ENCODE results near the gene HMX3. TPM values are rescaled to one million over a fixed set of nuclear protein-coding genes. Genes with fewer than 3 reads are reported as not detected.

Gene HMX3
- polyA plus RNA-seq, 1 experiment: not detected

GRCh38 chr10:123102673-123103072 is 33.1 kb upstream of the HMX3 start:
- ChIA-PET CTCF (no interaction called here), POLR2A (no interaction called here)
- no peaks in the 10 kb centered on the region for H3K27me3 ChIP-seq (ENCODE audit: control insufficient read depth, insufficient read depth, low read length)
- no peak overlapping the region for H3K4me3 ChIP-seq (ENCODE audit: low read depth, low read length)
- no peaks in the 10 kb centered on the region for H3K36me3 ChIP-seq (ENCODE audit: control insufficient read depth, insufficient read depth, low read length)
- no peak for DNase-seq (ENCODE audit: low read depth)
- TF ChIP-seq, protein P1, sequence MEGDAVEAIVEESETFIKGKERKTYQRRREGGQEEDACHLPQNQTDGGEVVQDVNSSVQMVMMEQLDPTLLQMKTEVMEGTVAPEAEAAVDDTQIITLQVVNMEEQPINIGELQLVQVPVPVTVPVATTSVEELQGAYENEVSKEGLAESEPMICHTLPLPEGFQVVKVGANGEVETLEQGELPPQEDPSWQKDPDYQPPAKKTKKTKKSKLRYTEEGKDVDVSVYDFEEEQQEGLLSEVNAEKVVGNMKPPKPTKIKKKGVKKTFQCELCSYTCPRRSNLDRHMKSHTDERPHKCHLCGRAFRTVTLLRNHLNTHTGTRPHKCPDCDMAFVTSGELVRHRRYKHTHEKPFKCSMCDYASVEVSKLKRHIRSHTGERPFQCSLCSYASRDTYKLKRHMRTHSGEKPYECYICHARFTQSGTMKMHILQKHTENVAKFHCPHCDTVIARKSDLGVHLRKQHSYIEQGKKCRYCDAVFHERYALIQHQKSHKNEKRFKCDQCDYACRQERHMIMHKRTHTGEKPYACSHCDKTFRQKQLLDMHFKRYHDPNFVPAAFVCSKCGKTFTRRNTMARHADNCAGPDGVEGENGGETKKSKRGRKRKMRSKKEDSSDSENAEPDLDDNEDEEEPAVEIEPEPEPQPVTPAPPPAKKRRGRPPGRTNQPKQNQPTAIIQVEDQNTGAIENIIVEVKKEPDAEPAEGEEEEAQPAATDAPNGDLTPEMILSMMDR (IDR thresholded peaks at IDR 0.05; ENCODE audit: insufficient read depth, low read depth, low read length): no peak

GRCh38 chr10:123103944-123104343 is 31.8 kb upstream of the HMX3 start:
- no peaks in the 10 kb centered on the region for H3K27me3 ChIP-seq (ENCODE audit: control insufficient read depth, insufficient read depth, low read length)
- CTCF ChIA-PET: no interaction called here
- POLR2A ChIA-PET: no interaction called here

GRCh38 chr10:123109466-123109865 is 26.3 kb upstream of the HMX3 start:
- H3K36me3 ChIP-seq (ENCODE audit: control insufficient read depth, insufficient read depth, low read length): no peaks in the 10 kb centered on the region
- no peak for DNase-seq (ENCODE audit: low read depth)
- no peak overlapping the region for H3K4me3 ChIP-seq (ENCODE audit: low read depth, low read length)
- CTCF ChIA-PET: no interaction called here
- H3K27me3 ChIP-seq (ENCODE audit: control insufficient read depth, insufficient read depth, low read length): no peaks in the 10 kb centered on the region
- TF ChIP-seq, protein P1 (IDR thresholded peaks at IDR 0.05; ENCODE audit: insufficient read depth, low read depth, low read length): no peak
- POLR2A ChIA-PET: no interaction called here

More at GRCh38 chr10:123103944-123104343, 31.8 kb upstream of the HMX3 start:
- H3K4me3 ChIP-seq (ENCODE audit: low read depth, low read length): no peak overlapping the region
- H3K36me3 ChIP-seq (ENCODE audit: control insufficient read depth, insufficient read depth, low read length): no peaks in the 10 kb centered on the region
- DNase-seq (ENCODE audit: low read depth): no peak
- TF ChIP-seq, protein P1 (IDR thresholded peaks at IDR 0.05; ENCODE audit: insufficient read depth, low read depth, low read length): no peak

DNA sequence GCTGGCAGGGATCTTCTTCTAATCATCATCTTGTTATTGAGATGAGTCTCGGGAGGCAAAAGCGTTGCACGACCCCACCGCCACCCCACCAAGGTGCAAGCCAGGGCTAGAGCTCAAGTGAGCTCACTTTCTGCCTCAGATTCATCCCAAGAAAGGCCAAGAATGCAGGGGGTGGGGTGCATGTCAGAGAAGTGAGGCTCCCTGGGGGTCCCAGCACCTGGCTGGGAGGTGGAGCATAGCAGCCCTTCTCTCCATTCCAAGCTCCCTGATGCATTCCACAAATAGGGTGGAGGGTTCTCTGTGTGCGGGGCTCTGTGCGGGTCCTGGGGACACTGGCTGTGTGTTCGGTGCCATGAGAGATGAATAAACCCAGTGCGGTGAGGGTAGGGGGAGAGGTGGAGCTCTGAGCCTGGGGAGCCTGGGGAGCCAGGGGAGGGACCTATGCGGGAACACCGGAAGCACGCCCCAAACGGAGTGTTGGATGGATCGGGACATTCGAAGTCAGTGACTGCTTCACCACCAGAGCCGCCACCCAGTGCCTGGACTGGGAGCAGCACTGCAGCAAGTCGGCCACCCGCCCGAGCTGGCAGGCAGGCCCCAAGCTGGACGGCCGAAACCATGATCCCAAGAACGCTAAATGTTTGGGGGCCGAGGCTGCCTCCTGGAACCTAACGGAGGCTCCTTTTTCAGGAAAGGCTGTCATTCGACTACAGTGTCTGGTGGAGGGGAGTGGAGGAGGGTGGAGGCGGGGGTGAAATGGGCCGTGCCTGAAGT is 17.9 kb upstream of the HMX3 start:
- POLR2A ChIA-PET: no interaction called here
- no peak for DNase-seq (ENCODE audit: low read depth)
- TF ChIP-seq, protein P1 (IDR thresholded peaks at IDR 0.05; ENCODE audit: insufficient read depth, low read depth, low read length): 0 out of 2 replicates have a peak, but pooled peaks have one; percentile 4
- CTCF ChIA-PET: no interaction called here
- no peak overlapping the region for H3K4me3 ChIP-seq (ENCODE audit: low read depth, low read length)
- H3K27me3 ChIP-seq (ENCODE audit: control insufficient read depth, insufficient read depth, low read length): peaks cover 7% of the 10 kb centered on the region
- no peaks in the 10 kb centered on the region for H3K36me3 ChIP-seq (ENCODE audit: control insufficient read depth, insufficient read depth, low read length)

- ChIA-PET CTCF (interaction anchor here (1.3 kb wide), 1 partner anchor 14 kb away, joined by 3 read pairs; no protein-coding TSS in a partner anchor), POLR2A (no interaction called here)
- Histone ChIP-seq H3K27me3 (ENCODE audit: control insufficient read depth, insufficient read depth, low read length) (peaks cover 7% of the 10 kb centered on the region), H3K36me3 (ENCODE audit: control insufficient read depth, insufficient read depth, low read length) (no peaks in the 10 kb centered on the region), H3K4me3 (ENCODE audit: low read depth, low read length) (no peak overlapping the region)
- TF ChIP-seq, protein P1 (IDR thresholded peaks at IDR 0.05; ENCODE audit: insufficient read depth, low read depth, low read length): no peak
- DNase-seq (ENCODE audit: low read depth): no peak
Observed at GRCh38 chr10:123119081-123119480, 16.7 kb upstream of the HMX3 start.

Data from BJ (cell line).